Stimulated activated CD4-positive, alpha-beta T cell treated with anti-CD3 and anti-CD28 coated beads, Interleukin-4, amount 100 ng/mL, for 1 hour (primary cell): Measurements from ENCODE around the gene ARNT2.

Source experiments
- DNase-seq: peaks from one replicate; pipeline ENCODE4 v3.0.0-alpha.2; 2020

ARNT2 gene

GRCh38 chr15:80605591-80606150 lies 201.5 kb downstream of the ARNT2 start:
- no peak for DNase-seq

GRCh38 chr15:80606511-80607071 lies 202.4 kb downstream of the ARNT2 start:
- no peak for DNase-seq

GRCh38 chr15:80607287-80607980 lies 203.3 kb downstream of the ARNT2 start:
- no peak for DNase-seq

- no peak for DNase-seq
Measured at GRCh38 chr15:80608688-80609087, 204.5 kb downstream of the ARNT2 start.

GRCh38 chr15:80609091-80609490 lies 204.9 kb downstream of the ARNT2 start:
- no peak for DNase-seq

- DNase-seq: no peak
Measured at GRCh38 chr15:80609512-80609946, 205.3 kb downstream of the ARNT2 start.

GRCh38 chr15:80611543-80612080 lies 207.4 kb downstream of the ARNT2 start:
- DNase-seq: no peak

GRCh38 chr15:80612118-80612823 lies 208.1 kb downstream of the ARNT2 start:
- no peak for DNase-seq

GRCh38 chr15:80613762-80614365 lies 209.7 kb downstream of the ARNT2 start:
- no peak for DNase-seq

- DNase-seq: no peak
Measured at GRCh38 chr15:80614711-80615360, 210.7 kb downstream of the ARNT2 start.

GRCh38 chr15:80615361-80615736 lies 211.2 kb downstream of the ARNT2 start:
- no peak for DNase-seq

- no peak for DNase-seq
Measured at GRCh38 chr15:80615783-80616391, 211.7 kb downstream of the ARNT2 start.

GRCh38 chr15:80618685-80619400 lies 214.7 kb downstream of the ARNT2 start:
- no peak for DNase-seq

- DNase-seq: no peak
Measured at GRCh38 chr15:80619680-80620079, 215.5 kb downstream of the ARNT2 start.

- no peak for DNase-seq
Measured at GRCh38 chr15:80620141-80620540, 216.0 kb downstream of the ARNT2 start.

- no peak for DNase-seq
Measured at GRCh38 chr15:80620931-80621330, 216.7 kb downstream of the ARNT2 start.

- no peak for DNase-seq
Measured at GRCh38 chr15:80626643-80627120, 222.5 kb downstream of the ARNT2 start.

- DNase-seq: no peak
Measured at GRCh38 chr15:80629355-80629754, 225.2 kb downstream of the ARNT2 start.

GRCh38 chr15:80630981-80631380 lies 226.8 kb downstream of the ARNT2 start:
- DNase-seq: no peak

GRCh38 chr15:80633221-80633620 lies 229.0 kb downstream of the ARNT2 start:
- DNase-seq: no peak

GRCh38 chr15:80635953-80636352 lies 231.8 kb downstream of the ARNT2 start:
- no peak for DNase-seq
